HFFc6 (cell line): ENCODE measurements around the gene RPL19. TPM values are rescaled to one million over a fixed set of nuclear protein-coding genes. Genes with fewer than 3 reads are reported as not detected.
A peak's percentile ranks its signal among the peaks of the same experiment; 100 is the strongest.

Source experiments
- DNase-seq: peaks from one replicate; pipeline ENCODE4 v3.0.0-alpha.2; 2018
- H3K27ac Mint-ChIP-seq: 2 replicates; pipeline ENCODE4 v1.8.0; 2020; ENCODE audit warnings: mild to moderate bottlenecking, mixed read lengths
- H3K27me3 Mint-ChIP-seq: 2 replicates; pipeline ENCODE4 v1.8.0; 2021; ENCODE audit warnings: mild to moderate bottlenecking, moderate library complexity, mixed read lengths; ENCODE audit not compliant: insufficient read depth
- H3K36me3 Mint-ChIP-seq: 2 replicates; pipeline ENCODE4 v1.8.0; 2021; ENCODE audit warnings: low read depth, mixed read lengths
- H3K4me1 Mint-ChIP-seq: 2 replicates; pipeline ENCODE4 v1.8.0; 2020; ENCODE audit warnings: low read depth, mixed read lengths
- H3K4me3 Mint-ChIP-seq: 2 replicates; pipeline ENCODE4 v1.8.0; 2020; ENCODE audit warnings: mild to moderate bottlenecking, moderate library complexity, mixed read lengths
- H3K9me3 Mint-ChIP-seq: 2 replicates; pipeline ENCODE4 v1.8.0; 2020; ENCODE audit warnings: mild to moderate bottlenecking, mixed read lengths
- CTCF ChIP-seq: fragments of 200-600 bp; sonication (generic); IDR thresholded peaks from 2 replicates; pipeline ENCODE4 v1.5.0; 2021; ENCODE audit warnings: antibody characterized with exemption, mild to moderate bottlenecking
- total RNA-seq, 6 experiments: library from RNA; stranded (reverse); fragmentation: NEBNext Ultra II Directional; extraction: Animal tissue kit (Norgen Biotek cat#: 25700); gene quantifications; 2 replicates in 1 of 6; 3 replicates in 5 of 6; pipeline ENCODE4 v1.2.3, GENCODE V29; 2021

Gene RPL19
- total RNA-seq, 6 experiments from 2014 or later, result 1,574 to 1,911 (median 1,762) TPM

GRCh38 chr17:39237586-39237985 lies 37.5 kb downstream of the RPL19 start:
- H3K27ac Mint-ChIP-seq, result no peak overlapping the region
- H3K27me3 Mint-ChIP-seq, result peaks cover 3% of the 10 kb centered on the region
- H3K9me3 Mint-ChIP-seq, result no peaks in the 10 kb centered on the region
- H3K4me1 Mint-ChIP-seq, result peaks cover 6% of the 10 kb centered on the region
- no peaks in the 10 kb centered on the region for H3K36me3 Mint-ChIP-seq
- DNase-seq, result no peak
- no peak for TF ChIP-seq CTCF
- no peak overlapping the region for H3K4me3 Mint-ChIP-seq

- Mint-ChIP-seq H3K4me1 (peaks cover 6% of the 10 kb centered on the region), H3K4me3 (no peak overlapping the region), H3K27me3 (peaks cover 3% of the 10 kb centered on the region), H3K9me3 (no peaks in the 10 kb centered on the region), H3K36me3 (no peaks in the 10 kb centered on the region), H3K27ac (no peak overlapping the region)
- TF ChIP-seq CTCF, result no peak
- DNase-seq, result peak; percentile 34
Measured at GRCh38 chr17:39238311-39238972, 38.4 kb downstream of the RPL19 start.

- Mint-ChIP-seq H3K9me3 (no peaks in the 10 kb centered on the region), H3K4me3 (no peak overlapping the region), H3K36me3 (no peaks in the 10 kb centered on the region), H3K4me1 (peaks cover 6% of the 10 kb centered on the region), H3K27me3 (peaks cover 3% of the 10 kb centered on the region), H3K27ac (no peak overlapping the region)
- peak; percentile 83 for TF ChIP-seq CTCF
- DNase-seq, result no peak
Measured at GRCh38 chr17:39239640-39240314, 39.7 kb downstream of the RPL19 start.

- H3K27me3 Mint-ChIP-seq, result peaks cover 1% of the 10 kb centered on the region
- TF ChIP-seq CTCF, result no peak
- H3K9me3 Mint-ChIP-seq, result no peaks in the 10 kb centered on the region
- no peaks in the 10 kb centered on the region for H3K36me3 Mint-ChIP-seq
- DNase-seq, result no peak
- H3K4me1 Mint-ChIP-seq, result peaks cover 6% of the 10 kb centered on the region
- H3K27ac Mint-ChIP-seq, result no peak overlapping the region
- H3K4me3 Mint-ChIP-seq, result no peak overlapping the region
Measured at GRCh38 chr17:39240631-39241030, 40.5 kb downstream of the RPL19 start.

- Mint-ChIP-seq H3K36me3 (no peaks in the 10 kb centered on the region), H3K4me3 (no peak overlapping the region), H3K4me1 (peaks cover 6% of the 10 kb centered on the region), H3K27me3 (peaks cover 2% of the 10 kb centered on the region), H3K27ac (no peak overlapping the region), H3K9me3 (no peaks in the 10 kb centered on the region)
- no peak for TF ChIP-seq CTCF
- DNase-seq, result no peak
Measured at GRCh38 chr17:39243155-39243554, 43.1 kb downstream of the RPL19 start.
